Progenitor cell of endocrine pancreas (in vitro differentiated cells): ENCODE measurements around the gene CTCFL. TPM values are rescaled to one million over a fixed set of nuclear protein-coding genes. Genes with fewer than 3 reads are reported as not detected.
"Not testable (repeated sequence)": the region's sequence is repeated elsewhere in the genome, so short reads cannot be mapped to it uniquely, and the experiment has no call there.

ENCODE experiments used
- DNase-seq: peaks from one replicate; pipeline ENCODE4 v3.0.0; 2021; ENCODE audit warnings: low spot score; ENCODE audit not compliant: unreplicated experiment
- H3K27ac Mint-ChIP-seq: 2 replicates; pipeline ENCODE4 v1.8.0; 2021; ENCODE audit warnings: mild to moderate bottlenecking, moderate library complexity, mixed read lengths
- H3K27me3 Mint-ChIP-seq: 2 replicates; pipeline ENCODE4 v1.8.0; 2021; ENCODE audit warnings: mixed read lengths
- H3K36me3 Mint-ChIP-seq: 2 replicates; pipeline ENCODE4 v1.8.0; 2022; ENCODE audit warnings: mixed read lengths; ENCODE audit not compliant: insufficient read depth
- H3K4me1 Mint-ChIP-seq: 2 replicates; pipeline ENCODE4 v1.8.0; 2021; ENCODE audit warnings: low read depth, mixed read lengths
- H3K4me3 Mint-ChIP-seq: 2 replicates; pipeline ENCODE4 v1.8.0; 2021; ENCODE audit warnings: low read depth, mild to moderate bottlenecking, moderate library complexity, mixed read lengths
- H3K9me3 Mint-ChIP-seq: 2 replicates; pipeline ENCODE4 v1.8.0; 2021; ENCODE audit warnings: low read depth, mixed read lengths
- CTCF ChIP-seq: fragments of 200-600 bp; sonication (generic); IDR thresholded peaks from one replicate; pipeline ENCODE4 v1.5.0; 2021; ENCODE audit warnings: antibody characterized with exemption, mild to moderate bottlenecking; ENCODE audit not compliant: unreplicated experiment
- total RNA-seq: library from RNA; stranded (reverse); gene quantifications from 2 replicates; pipeline ENCODE4 v1.2.1, GENCODE V29; 2021

The CTCFL gene
- total RNA-seq, 1 donor from 2014 or later, result not detected

DNA sequence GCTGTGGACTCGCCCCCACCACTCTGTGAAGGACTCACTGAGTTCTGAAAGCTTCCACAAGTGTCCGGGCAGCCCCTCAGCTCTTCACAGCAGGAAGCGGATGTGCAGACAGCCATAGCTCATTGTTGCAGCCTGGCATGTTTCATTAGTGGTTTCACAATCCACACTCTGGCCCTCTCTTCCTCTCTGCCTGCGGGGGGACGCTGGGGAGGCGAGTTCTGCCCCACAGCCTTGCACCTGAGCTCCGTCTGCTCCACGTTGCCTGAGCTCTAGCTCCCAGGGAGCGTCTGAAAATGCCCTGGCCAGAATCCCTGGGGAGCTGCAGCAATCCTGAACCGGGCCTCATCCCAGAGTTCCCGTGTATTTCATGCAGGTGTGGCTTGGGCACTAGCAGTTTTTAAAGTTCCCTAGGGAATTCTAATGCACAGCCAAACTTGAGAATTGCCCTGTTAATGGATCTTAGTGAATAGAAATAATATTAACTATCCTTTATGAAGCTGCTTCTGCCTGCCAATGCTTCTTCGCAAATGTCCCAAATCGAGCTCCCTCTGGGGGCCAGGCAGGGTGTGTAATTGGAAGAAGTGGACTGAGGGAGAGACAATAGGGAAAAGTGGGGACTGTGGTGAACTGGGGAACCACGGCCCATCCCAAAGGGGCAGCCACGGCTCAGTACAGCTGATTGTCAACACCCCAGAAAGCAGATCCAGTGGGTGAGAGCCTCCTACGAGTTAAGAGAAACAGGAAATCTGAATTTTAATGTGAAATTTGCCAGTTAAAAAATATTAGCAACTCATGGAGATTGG is 51.5 kb downstream of the CTCFL start:
- Mint-ChIP-seq H3K27ac (no peak overlapping the region), H3K9me3 (no peaks in the 10 kb centered on the region), H3K27me3 (peaks cover 34% of the 10 kb centered on the region), H3K36me3 (no peaks in the 10 kb centered on the region), H3K4me3 (no peak overlapping the region), H3K4me1 (peaks cover 7% of the 10 kb centered on the region)
- no peak for DNase-seq
- no peak for TF ChIP-seq CTCF

DNA sequence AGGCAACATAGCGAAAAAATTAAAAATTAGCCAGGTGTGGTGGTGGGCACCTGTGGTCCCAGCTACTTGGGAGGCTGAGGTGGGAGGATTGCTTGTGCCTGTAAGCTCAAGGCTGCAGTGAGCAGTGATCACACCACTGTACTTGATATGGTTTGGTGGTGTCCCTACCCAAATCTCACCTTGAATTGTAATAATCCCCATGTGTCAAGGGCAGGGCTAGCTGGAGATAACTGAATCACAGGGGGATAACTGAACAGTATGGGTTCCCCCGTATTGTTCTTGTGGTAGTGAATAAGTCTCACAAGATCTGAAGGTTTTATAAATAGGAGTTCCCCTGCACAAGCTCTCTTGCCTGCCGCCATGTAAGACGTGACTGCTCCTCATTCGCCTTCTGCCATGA is 52.5 kb downstream of the CTCFL start:
- H3K9me3 Mint-ChIP-seq, H3K4me3 Mint-ChIP-seq, H3K4me1 Mint-ChIP-seq, DNase-seq, H3K27ac Mint-ChIP-seq, H3K36me3 Mint-ChIP-seq: not testable (repeated sequence)
- H3K27me3 Mint-ChIP-seq, result peaks cover 24% of the 10 kb centered on the region

- DNase-seq, result no peak
- no peak overlapping the region for H3K4me3 Mint-ChIP-seq
- H3K4me1 Mint-ChIP-seq, result peaks cover 7% of the 10 kb centered on the region
- no peaks in the 10 kb centered on the region for H3K9me3 Mint-ChIP-seq
- no peaks in the 10 kb centered on the region for H3K36me3 Mint-ChIP-seq
- peaks cover 24% of the 10 kb centered on the region for H3K27me3 Mint-ChIP-seq
- no peak overlapping the region for H3K27ac Mint-ChIP-seq
- TF ChIP-seq CTCF, result no peak
These were observed 53.2 kb downstream of the CTCFL start for GRCh38 chr20:57471496-57472372.

DNA sequence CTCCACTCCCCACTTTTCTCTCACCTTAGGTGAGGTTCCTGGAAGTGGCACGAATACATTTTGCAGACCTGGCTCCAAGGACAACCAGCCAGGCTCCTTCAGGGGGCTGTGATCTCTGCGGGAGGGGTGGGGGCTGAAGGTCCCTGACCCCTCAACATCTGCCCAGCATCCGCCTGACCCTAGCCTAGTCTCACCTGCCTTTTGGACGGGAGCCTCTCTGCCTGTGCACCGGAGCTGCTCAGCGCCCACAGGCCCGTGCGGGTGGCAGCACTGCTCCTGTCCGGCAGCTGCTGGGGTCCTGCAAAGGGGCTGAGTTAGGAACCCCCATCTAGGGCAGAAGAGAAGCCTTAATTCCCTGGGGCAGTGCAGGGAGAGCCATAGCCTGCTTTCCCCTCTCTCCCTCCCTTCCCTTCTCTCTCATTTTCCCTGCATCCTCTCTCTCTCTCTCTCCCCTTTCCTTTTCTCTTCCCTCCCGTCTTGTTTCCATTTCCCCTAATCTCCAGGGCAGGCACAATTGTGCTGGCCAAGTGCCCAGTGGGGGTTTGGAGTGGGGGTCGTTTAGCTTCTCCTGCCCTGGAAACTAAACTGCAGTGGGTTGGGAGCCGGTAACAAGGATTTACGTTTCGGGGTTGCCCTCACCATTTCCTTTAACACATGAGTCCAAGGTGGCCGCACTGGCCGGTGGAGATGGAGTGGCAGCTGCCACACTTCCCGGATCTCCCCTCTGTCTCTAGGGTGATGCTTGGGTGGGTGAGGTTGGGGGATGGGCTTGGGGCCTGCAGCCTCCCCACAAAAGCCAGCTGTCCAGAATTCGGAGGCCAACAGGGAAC is 54.1 kb downstream of the CTCFL start:
- Mint-ChIP-seq H3K9me3 (no peaks in the 10 kb centered on the region), H3K27ac (no peak overlapping the region), H3K36me3 (no peaks in the 10 kb centered on the region), H3K4me1 (peaks cover 7% of the 10 kb centered on the region), H3K4me3 (no peak overlapping the region), H3K27me3 (peaks cover 24% of the 10 kb centered on the region)
- DNase-seq, result no peak
- TF ChIP-seq CTCF, result no peak

- Mint-ChIP-seq H3K9me3 (no peaks in the 10 kb centered on the region), H3K4me3 (no peak overlapping the region), H3K27me3 (peaks cover 24% of the 10 kb centered on the region), H3K4me1 (peaks cover 7% of the 10 kb centered on the region), H3K36me3 (no peaks in the 10 kb centered on the region), H3K27ac (no peak overlapping the region)
- no peak for TF ChIP-seq CTCF
- no peak for DNase-seq
These were observed 54.8 kb downstream of the CTCFL start for GRCh38 chr20:57470212-57470522.
